MM.1S (cell line): ENCODE data around the gene MTNR1B.

ENCODE experiments used
- DNase-seq: peaks from one replicate; pipeline ENCODE4 v3.0.0-alpha.2; 2015
- H2AFZ ChIP-seq: fragments of 300-600 bp; sonication (generic); 2 replicates; pipeline ENCODE4 v1.6.0; 2016; ENCODE audit warnings: antibody characterized with exemption, low read length
- H3F3A ChIP-seq: fragments of 300-600 bp; sonication (generic); 2 replicates; pipeline ENCODE4 v1.6.1; 2016; ENCODE audit warnings: mild to moderate bottlenecking, antibody characterized with exemption, low read length, moderate library complexity, mixed read lengths; ENCODE audit not compliant: insufficient read depth
- H3K27ac ChIP-seq: fragments of 300-600 bp; sonication (generic); 2 replicates; pipeline ENCODE4 v1.5.1; 2016; ENCODE audit warnings: mild to moderate bottlenecking, low read length
- H3K27me3 ChIP-seq: fragments of 300-600 bp; sonication (generic); replicated peaks from 2 replicates; pipeline ENCODE4 v1.6.0; 2016; ENCODE audit warnings: low read length; ENCODE audit not compliant: insufficient read depth
- H3K36me3 ChIP-seq: fragments of 300-600 bp; sonication (generic); replicated peaks from 2 replicates; pipeline ENCODE4 v1.6.1; 2016; ENCODE audit warnings: mild to moderate bottlenecking, low read length, mixed read lengths; ENCODE audit not compliant: insufficient read depth
- H3K4me1 ChIP-seq: fragments of 300-600 bp; sonication (generic); 2 replicates; pipeline ENCODE4 v1.6.1; 2016; ENCODE audit warnings: low read length, mixed read lengths
- H3K4me2 ChIP-seq: fragments of 300-600 bp; sonication (generic); 2 replicates; pipeline ENCODE4 v1.6.0; 2016; ENCODE audit warnings: low read depth, low read length
- H3K4me3 ChIP-seq: fragments of 300-600 bp; sonication (generic); 2 replicates; pipeline ENCODE4 v1.5.1; 2016; ENCODE audit warnings: low read length, mixed read lengths
- H3K79me2 ChIP-seq: fragments of 300-600 bp; sonication (generic); 2 replicates; pipeline ENCODE4 v1.6.1; 2016; ENCODE audit warnings: mixed run types, low read length, mixed read lengths
- H3K9ac ChIP-seq: fragments of 300-600 bp; sonication (generic); 2 replicates; pipeline ENCODE4 v1.6.1; 2016; ENCODE audit warnings: low read length, mixed read lengths
- H3K9me2 ChIP-seq: fragments of 300-600 bp; sonication (generic); replicated peaks from 2 replicates; pipeline ENCODE4 v1.6.1; 2016; ENCODE audit warnings: mild to moderate bottlenecking, low read length, mixed read lengths; ENCODE audit not compliant: insufficient read depth
- H3K9me3 ChIP-seq: fragments of 300-600 bp; sonication (generic); replicated peaks from 2 replicates; pipeline ENCODE4 v1.6.1; 2016; ENCODE audit warnings: mild to moderate bottlenecking, low read length, mixed read lengths; ENCODE audit not compliant: insufficient read depth
- H4K20me1 ChIP-seq: fragments of 300-600 bp; sonication (generic); 2 replicates; pipeline ENCODE4 v1.6.1; 2016; ENCODE audit warnings: mild to moderate bottlenecking, low read length, moderate library complexity, mixed read lengths; ENCODE audit not compliant: insufficient read depth
- CTCF ChIP-seq: fragments of 300-600 bp; sonication (generic); IDR thresholded peaks from 2 replicates; pipeline ENCODE4 v1.5.1; 2016; ENCODE audit warnings: antibody characterized with exemption, low read length, mixed read lengths
- EZH2 ChIP-seq: fragments of 300-600 bp; sonication (generic); optimal IDR thresholded peaks from 2 replicates; pipeline ENCODE3; 2017; ENCODE audit warnings: low read depth, mild to moderate bottlenecking, antibody characterized with exemption, low read length, mixed read lengths
- EZH2phosphoT487 ChIP-seq: fragments of 300-600 bp; sonication (generic); IDR thresholded peaks from 2 replicates; pipeline ENCODE4 v1.6.1; 2018; ENCODE audit warnings: antibody characterized with exemption, low read length

MTNR1B gene

GRCh38 chr11:92986585-92986984 is 17.1 kb downstream of the MTNR1B start:
- no peaks in the 10 kb centered on the region for H4K20me1 ChIP-seq
- H3K9ac ChIP-seq: no peak overlapping the region
- H3K79me2 ChIP-seq: no peaks in the 10 kb centered on the region
- no peaks in the 10 kb centered on the region for H3K36me3 ChIP-seq
- no peak for DNase-seq
- H3K4me3 ChIP-seq: no peak overlapping the region
- no peaks in the 10 kb centered on the region for H3K9me3 ChIP-seq
- no peak overlapping the region for H3K27ac ChIP-seq
- H3F3A ChIP-seq: no peaks in the 10 kb centered on the region
- no peaks in the 10 kb centered on the region for H3K4me1 ChIP-seq
- H3K27me3 ChIP-seq: no peaks in the 10 kb centered on the region
- no peaks in the 10 kb centered on the region for H3K9me2 ChIP-seq
- H3K4me2 ChIP-seq: no peak overlapping the region
- no peak overlapping the region for H2AFZ ChIP-seq
- no peak for TF ChIP-seq EZH2phosphoT487

GRCh38 chr11:92993004-92993403 is 23.6 kb downstream of the MTNR1B start:
- no peaks in the 10 kb centered on the region for H3K27me3 ChIP-seq
- no peaks in the 10 kb centered on the region for H3K36me3 ChIP-seq
- H3K9me2 ChIP-seq: no peaks in the 10 kb centered on the region
- H4K20me1 ChIP-seq: no peaks in the 10 kb centered on the region
- TF ChIP-seq EZH2phosphoT487 (no peak), EZH2 (no peak), CTCF (no peak)
- no peaks in the 10 kb centered on the region for H3K9me3 ChIP-seq
- H3F3A ChIP-seq: no peaks in the 10 kb centered on the region
- no peaks in the 10 kb centered on the region for H3K4me1 ChIP-seq
- no peak overlapping the region for H3K4me2 ChIP-seq
- no peaks in the 10 kb centered on the region for H3K79me2 ChIP-seq
- H3K9ac ChIP-seq: no peak overlapping the region
- no peak overlapping the region for H2AFZ ChIP-seq
- H3K4me3 ChIP-seq: no peak overlapping the region
- DNase-seq: no peak
- H3K27ac ChIP-seq: no peak overlapping the region

- Histone ChIP-seq H3K4me2 (no peak overlapping the region), H3K9ac (no peak overlapping the region), H3K4me3 (no peak overlapping the region), H3K36me3 (no peaks in the 10 kb centered on the region), H3K4me1 (no peaks in the 10 kb centered on the region), H3F3A (no peaks in the 10 kb centered on the region), H3K79me2 (no peaks in the 10 kb centered on the region), H2AFZ (no peak overlapping the region), H4K20me1 (no peaks in the 10 kb centered on the region), H3K27me3 (no peaks in the 10 kb centered on the region), H3K9me2 (no peaks in the 10 kb centered on the region), H3K9me3 (no peaks in the 10 kb centered on the region), H3K27ac (no peak overlapping the region)
- no peak for TF ChIP-seq EZH2phosphoT487
- no peak for DNase-seq
These were observed 31.3 kb downstream of the MTNR1B start for GRCh38 chr11:93000511-93001476.

- no peaks in the 10 kb centered on the region for H3K79me2 ChIP-seq
- no peak overlapping the region for H2AFZ ChIP-seq
- no peaks in the 10 kb centered on the region for H4K20me1 ChIP-seq
- TF ChIP-seq EZH2phosphoT487: no peak
- TF ChIP-seq CTCF: no peak
- TF ChIP-seq EZH2: no peak
- no peak overlapping the region for H3K9ac ChIP-seq
- H3F3A ChIP-seq: no peaks in the 10 kb centered on the region
- no peaks in the 10 kb centered on the region for H3K36me3 ChIP-seq
- no peaks in the 10 kb centered on the region for H3K4me1 ChIP-seq
- H3K4me2 ChIP-seq: no peak overlapping the region
- H3K27ac ChIP-seq: no peak overlapping the region
- DNase-seq: no peak
- H3K9me2 ChIP-seq: no peaks in the 10 kb centered on the region
- H3K4me3 ChIP-seq: no peak overlapping the region
- H3K9me3 ChIP-seq: no peaks in the 10 kb centered on the region
- no peaks in the 10 kb centered on the region for H3K27me3 ChIP-seq
These were observed 32.4 kb downstream of the MTNR1B start for GRCh38 chr11:93001806-93002205.
